SK-N-SH treated with all-trans-retinoic acid at 6 μM for 48 hours (cell line): Measurements from ENCODE around the gene DSC1.

ENCODE experiments used
- CREB5 ChIP-seq: fragments of 250-450 bp; sonication (Bioruptor Pico); IDR thresholded peaks from 2 replicates; pipeline ENCODE4 v1.5.1; 2020; ENCODE audit warnings: low read depth, mild to moderate bottlenecking, moderate library complexity
- ISL1 ChIP-seq: fragments of 250-450 bp; sonication (Bioruptor Pico); IDR thresholded peaks from 2 replicates; pipeline ENCODE4 v2.1.2; 2022; ENCODE audit warnings: mild to moderate bottlenecking, moderate library complexity

GRCh38 chr18:31206787-31207381 is 44.2 kb upstream of the DSC1 start:
- no peak for TF ChIP-seq ISL1 (CRISPR knock-in tag)
- no peak for TF ChIP-seq CREB5 (CRISPR knock-in tag)
